ENCODE data around the gene RIT2.

The RIT2 gene

DNA sequence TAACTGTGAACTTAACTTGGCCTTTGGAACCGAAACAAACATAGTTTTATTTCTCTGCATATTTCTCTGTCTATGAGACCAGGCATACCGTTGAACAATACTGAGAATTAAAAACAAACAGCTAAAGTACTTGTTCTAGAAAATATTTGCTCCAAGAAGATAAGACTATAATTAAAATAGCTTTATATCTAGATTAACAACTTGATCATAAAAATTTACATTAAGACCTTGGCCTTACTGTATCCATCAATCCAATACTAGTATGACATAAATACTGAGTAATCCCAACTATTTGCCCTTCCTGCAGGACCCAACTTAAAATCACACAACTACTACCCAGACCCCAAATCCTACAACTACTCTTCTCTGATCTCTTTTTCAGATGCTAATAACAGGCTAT lies 260.9 kb downstream of the RIT2 start:
- Histone ChIP-seq H3K4me1 (ENCODE audit: control insufficient read depth, insufficient read depth, low read length) (peaks cover 25% of the 10 kb centered on the region), H3K9me3 (ENCODE audit: control insufficient read depth, insufficient read depth, low read depth, low read length) (no peaks in the 10 kb centered on the region), H3K27ac (ENCODE audit: extremely low read depth, low read depth, low read length) (no peak overlapping the region), H3K4me3 (ENCODE audit: low read depth, low read length) (no peak overlapping the region), H3K36me3 (ENCODE audit: control insufficient read depth in 2 of 2, insufficient read depth in 1 of 2, low read length in 2 of 2) (no peaks in the 10 kb centered on the region)
- POLR2A ChIA-PET = no interaction called here
- CTCF ChIA-PET = no interaction called here
- no peak for TF ChIP-seq ZNF626 (tag by site-specific recombination; IDR thresholded peaks at IDR 0.05)
- TF ChIP-seq ZNF473 (tag by site-specific recombination; IDR thresholded peaks at IDR 0.05) = no peak

DNA sequence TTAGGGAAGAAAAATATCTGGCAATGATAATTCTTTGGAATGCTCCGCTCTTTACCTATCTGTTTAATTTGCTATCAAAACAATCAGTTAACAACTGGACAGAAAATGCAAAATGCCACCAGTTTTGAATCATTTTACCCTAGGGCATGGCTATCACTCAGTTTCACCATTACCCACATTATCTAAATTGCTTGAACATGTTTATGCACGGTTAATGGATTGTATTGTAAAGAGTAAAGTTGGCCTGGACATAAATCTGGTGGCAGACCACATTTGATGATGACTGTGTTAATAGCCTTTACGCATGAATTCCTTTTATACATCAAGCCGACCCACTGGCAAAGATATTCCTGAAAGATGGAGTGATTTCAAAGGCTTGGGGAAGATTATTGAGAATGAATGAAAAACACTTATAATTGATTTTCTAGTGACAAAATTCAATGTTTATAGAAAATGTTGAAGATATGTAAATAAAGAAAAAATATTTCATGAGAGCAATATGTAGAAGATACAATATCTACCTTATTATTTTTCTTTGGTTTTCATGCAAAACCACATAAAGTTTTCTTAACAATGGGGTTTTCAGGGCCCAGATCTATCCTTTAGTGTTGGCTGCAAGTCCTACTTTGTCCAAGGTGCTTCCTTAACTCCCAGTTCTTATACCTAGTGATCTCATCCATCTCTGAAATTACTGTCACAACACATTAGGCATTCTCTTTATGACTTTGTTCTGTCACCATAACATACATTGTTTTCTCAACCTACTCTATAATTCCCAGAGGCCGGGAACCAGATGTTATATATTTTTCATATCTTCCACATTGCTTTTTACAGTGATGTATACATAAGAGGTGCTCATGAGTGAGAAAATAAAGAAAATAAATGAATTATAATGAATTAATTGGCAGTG lies 265.1 kb downstream of the RIT2 start:
- no peak overlapping the region for H3K4me3 ChIP-seq (ENCODE audit: low read depth, low read length)
- H3K4me1 ChIP-seq (ENCODE audit: control insufficient read depth, insufficient read depth, low read length) = peaks cover 27% of the 10 kb centered on the region
- ChIA-PET POLR2A (no interaction called here), CTCF (no interaction called here)
- H3K9me3 ChIP-seq (ENCODE audit: control insufficient read depth, insufficient read depth, low read depth, low read length) = no peaks in the 10 kb centered on the region
- H3K27ac ChIP-seq (ENCODE audit: extremely low read depth, low read depth, low read length) = peak overlapping the region; percentile 79
- H3K36me3 ChIP-seq (ENCODE audit: control insufficient read depth in 2 of 2, insufficient read depth in 1 of 2, low read length in 2 of 2) = no peaks in the 10 kb centered on the region
- TF ChIP-seq, protein P1, sequence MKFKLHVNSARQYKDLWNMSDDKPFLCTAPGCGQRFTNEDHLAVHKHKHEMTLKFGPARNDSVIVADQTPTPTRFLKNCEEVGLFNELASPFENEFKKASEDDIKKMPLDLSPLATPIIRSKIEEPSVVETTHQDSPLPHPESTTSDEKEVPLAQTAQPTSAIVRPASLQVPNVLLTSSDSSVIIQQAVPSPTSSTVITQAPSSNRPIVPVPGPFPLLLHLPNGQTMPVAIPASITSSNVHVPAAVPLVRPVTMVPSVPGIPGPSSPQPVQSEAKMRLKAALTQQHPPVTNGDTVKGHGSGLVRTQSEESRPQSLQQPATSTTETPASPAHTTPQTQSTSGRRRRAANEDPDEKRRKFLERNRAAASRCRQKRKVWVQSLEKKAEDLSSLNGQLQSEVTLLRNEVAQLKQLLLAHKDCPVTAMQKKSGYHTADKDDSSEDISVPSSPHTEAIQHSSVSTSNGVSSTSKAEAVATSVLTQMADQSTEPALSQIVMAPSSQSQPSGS (tag by site-specific recombination; IDR thresholded peaks at IDR 0.05; ENCODE audit: low read depth) = no peak; the same call in 1 of the 2 replicates
- TF ChIP-seq ZNF10 (tag by site-specific recombination; IDR thresholded peaks at IDR 0.05) (0 out of 2 replicates have a peak, but pooled peaks have one; percentile 60), ZNF211 (tag by site-specific recombination; IDR thresholded peaks at IDR 0.05; ENCODE audit: low read depth) (no peak), MZF1 (tag by site-specific recombination; IDR thresholded peaks at IDR 0.05; ENCODE audit: borderline replicate concordance) (no peak), ZNF433 (tag by site-specific recombination; IDR thresholded peaks at IDR 0.05; ENCODE audit: low read depth) (no peak), ZNF660 (tag by site-specific recombination; IDR thresholded peaks at IDR 0.05) (no peak), ZNF792 (tag by site-specific recombination; IDR thresholded peaks at IDR 0.05) (no peak), ZSCAN30 (tag by site-specific recombination; IDR thresholded peaks at IDR 0.05) (peak; percentile 88), ZNF37A (tag by site-specific recombination; IDR thresholded peaks at IDR 0.05) (no peak), ZNF830 (tag by site-specific recombination; IDR thresholded peaks at IDR 0.05; ENCODE audit: low read depth) (no peak), ZNF561 (tag by site-specific recombination; IDR thresholded peaks at IDR 0.05; ENCODE audit: borderline replicate concordance) (peak; percentile 53; the same call in 1 of the 2 replicates), ZEB2 (tag by site-specific recombination; IDR thresholded peaks at IDR 0.05) (peak; percentile 93), ZNF473 (tag by site-specific recombination; IDR thresholded peaks at IDR 0.05) (no peak), ZNF140 (tag by site-specific recombination; IDR thresholded peaks at IDR 0.05) (no peak)
- TF ChIP-seq, protein P2, sequence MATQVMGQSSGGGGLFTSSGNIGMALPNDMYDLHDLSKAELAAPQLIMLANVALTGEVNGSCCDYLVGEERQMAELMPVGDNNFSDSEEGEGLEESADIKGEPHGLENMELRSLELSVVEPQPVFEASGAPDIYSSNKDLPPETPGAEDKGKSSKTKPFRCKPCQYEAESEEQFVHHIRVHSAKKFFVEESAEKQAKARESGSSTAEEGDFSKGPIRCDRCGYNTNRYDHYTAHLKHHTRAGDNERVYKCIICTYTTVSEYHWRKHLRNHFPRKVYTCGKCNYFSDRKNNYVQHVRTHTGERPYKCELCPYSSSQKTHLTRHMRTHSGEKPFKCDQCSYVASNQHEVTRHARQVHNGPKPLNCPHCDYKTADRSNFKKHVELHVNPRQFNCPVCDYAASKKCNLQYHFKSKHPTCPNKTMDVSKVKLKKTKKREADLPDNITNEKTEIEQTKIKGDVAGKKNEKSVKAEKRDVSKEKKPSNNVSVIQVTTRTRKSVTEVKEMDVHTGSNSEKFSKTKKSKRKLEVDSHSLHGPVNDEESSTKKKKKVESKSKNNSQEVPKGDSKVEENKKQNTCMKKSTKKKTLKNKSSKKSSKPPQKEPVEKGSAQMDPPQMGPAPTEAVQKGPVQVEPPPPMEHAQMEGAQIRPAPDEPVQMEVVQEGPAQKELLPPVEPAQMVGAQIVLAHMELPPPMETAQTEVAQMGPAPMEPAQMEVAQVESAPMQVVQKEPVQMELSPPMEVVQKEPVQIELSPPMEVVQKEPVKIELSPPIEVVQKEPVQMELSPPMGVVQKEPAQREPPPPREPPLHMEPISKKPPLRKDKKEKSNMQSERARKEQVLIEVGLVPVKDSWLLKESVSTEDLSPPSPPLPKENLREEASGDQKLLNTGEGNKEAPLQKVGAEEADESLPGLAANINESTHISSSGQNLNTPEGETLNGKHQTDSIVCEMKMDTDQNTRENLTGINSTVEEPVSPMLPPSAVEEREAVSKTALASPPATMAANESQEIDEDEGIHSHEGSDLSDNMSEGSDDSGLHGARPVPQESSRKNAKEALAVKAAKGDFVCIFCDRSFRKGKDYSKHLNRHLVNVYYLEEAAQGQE (tag by site-specific recombination; IDR thresholded peaks at IDR 0.05) = no peak
- TF ChIP-seq, protein P3, sequence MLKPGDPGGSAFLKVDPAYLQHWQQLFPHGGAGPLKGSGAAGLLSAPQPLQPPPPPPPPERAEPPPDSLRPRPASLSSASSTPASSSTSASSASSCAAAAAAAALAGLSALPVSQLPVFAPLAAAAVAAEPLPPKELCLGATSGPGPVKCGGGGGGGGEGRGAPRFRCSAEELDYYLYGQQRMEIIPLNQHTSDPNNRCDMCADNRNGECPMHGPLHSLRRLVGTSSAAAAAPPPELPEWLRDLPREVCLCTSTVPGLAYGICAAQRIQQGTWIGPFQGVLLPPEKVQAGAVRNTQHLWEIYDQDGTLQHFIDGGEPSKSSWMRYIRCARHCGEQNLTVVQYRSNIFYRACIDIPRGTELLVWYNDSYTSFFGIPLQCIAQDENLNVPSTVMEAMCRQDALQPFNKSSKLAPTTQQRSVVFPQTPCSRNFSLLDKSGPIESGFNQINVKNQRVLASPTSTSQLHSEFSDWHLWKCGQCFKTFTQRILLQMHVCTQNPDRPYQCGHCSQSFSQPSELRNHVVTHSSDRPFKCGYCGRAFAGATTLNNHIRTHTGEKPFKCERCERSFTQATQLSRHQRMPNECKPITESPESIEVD (tag by site-specific recombination; IDR thresholded peaks at IDR 0.05) = peak; percentile 97
- TF ChIP-seq, protein P4, sequence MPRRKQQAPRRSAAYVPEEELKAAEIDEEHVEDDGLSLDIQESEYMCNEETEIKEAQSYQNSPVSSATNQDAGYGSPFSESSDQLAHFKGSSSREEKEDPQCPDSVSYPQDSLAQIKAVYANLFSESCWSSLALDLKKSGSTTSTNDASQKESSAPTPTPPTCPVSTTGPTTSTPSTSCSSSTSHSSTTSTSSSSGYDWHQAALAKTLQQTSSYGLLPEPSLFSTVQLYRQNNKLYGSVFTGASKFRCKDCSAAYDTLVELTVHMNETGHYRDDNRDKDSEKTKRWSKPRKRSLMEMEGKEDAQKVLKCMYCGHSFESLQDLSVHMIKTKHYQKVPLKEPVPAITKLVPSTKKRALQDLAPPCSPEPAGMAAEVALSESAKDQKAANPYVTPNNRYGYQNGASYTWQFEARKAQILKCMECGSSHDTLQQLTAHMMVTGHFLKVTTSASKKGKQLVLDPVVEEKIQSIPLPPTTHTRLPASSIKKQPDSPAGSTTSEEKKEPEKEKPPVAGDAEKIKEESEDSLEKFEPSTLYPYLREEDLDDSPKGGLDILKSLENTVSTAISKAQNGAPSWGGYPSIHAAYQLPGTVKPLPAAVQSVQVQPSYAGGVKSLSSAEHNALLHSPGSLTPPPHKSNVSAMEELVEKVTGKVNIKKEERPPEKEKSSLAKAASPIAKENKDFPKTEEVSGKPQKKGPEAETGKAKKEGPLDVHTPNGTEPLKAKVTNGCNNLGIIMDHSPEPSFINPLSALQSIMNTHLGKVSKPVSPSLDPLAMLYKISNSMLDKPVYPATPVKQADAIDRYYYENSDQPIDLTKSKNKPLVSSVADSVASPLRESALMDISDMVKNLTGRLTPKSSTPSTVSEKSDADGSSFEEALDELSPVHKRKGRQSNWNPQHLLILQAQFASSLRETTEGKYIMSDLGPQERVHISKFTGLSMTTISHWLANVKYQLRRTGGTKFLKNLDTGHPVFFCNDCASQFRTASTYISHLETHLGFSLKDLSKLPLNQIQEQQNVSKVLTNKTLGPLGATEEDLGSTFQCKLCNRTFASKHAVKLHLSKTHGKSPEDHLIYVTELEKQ (tag by site-specific recombination; IDR thresholded peaks at IDR 0.05; ENCODE audit: borderline replicate concordance) = peak; percentile 98
- TF ChIP-seq, protein P5, sequence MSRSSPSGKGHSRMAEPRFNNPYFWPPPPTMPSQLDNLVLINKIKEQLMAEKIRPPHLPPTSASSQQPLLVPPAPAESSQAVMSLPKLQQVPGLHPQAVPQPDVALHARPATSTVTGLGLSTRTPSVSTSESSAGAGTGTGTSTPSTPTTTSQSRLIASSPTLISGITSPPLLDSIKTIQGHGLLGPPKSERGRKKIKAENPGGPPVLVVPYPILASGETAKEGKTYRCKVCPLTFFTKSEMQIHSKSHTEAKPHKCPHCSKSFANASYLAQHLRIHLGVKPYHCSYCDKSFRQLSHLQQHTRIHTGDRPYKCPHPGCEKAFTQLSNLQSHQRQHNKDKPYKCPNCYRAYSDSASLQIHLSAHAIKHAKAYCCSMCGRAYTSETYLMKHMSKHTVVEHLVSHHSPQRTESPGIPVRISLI (tag by site-specific recombination; IDR thresholded peaks at IDR 0.05) = peak; percentile 27; the same call in 1 of the 2 replicates
- TF ChIP-seq, protein P6, sequence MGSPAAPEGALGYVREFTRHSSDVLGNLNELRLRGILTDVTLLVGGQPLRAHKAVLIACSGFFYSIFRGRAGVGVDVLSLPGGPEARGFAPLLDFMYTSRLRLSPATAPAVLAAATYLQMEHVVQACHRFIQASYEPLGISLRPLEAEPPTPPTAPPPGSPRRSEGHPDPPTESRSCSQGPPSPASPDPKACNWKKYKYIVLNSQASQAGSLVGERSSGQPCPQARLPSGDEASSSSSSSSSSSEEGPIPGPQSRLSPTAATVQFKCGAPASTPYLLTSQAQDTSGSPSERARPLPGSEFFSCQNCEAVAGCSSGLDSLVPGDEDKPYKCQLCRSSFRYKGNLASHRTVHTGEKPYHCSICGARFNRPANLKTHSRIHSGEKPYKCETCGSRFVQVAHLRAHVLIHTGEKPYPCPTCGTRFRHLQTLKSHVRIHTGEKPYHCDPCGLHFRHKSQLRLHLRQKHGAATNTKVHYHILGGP (tag by site-specific recombination; IDR thresholded peaks at IDR 0.05) = peak; percentile 80
